CD14-positive monocyte (primary cell): ENCODE results near the gene SLC25A29. TPM values are rescaled to one million over a fixed set of nuclear protein-coding genes. Genes with fewer than 3 reads are reported as not detected.
A peak's percentile ranks its signal among the peaks of the same experiment; 100 is the strongest.

Experiments used
- DNase-seq, 3 donors: peaks; one replicate each; pipeline ENCODE4 v3.0.0-alpha.2; 2011 to 2022
- H2AFZ ChIP-seq: 2 replicates; pipeline ENCODE4 v1.6.0; 2012; ENCODE audit warnings: mild to moderate bottlenecking, low read depth, low read length, inconsistent platforms; ENCODE audit not compliant: insufficient read depth, poor library complexity, severe bottlenecking
- H3K27ac ChIP-seq, 2 donors: 1 replicate in 1 of 2; 2 replicates in 1 of 2; pipeline ENCODE4 v1.5.1; 2012 to 2013; ENCODE audit warnings: low read length in 2 of 2, control low read depth in 1 of 2, inconsistent platforms in 1 of 2, low read depth in 1 of 2, mild to moderate bottlenecking in 1 of 2
- H3K27me3 ChIP-seq, 2 donors: one replicate each; pipeline versions ENCODE4 v1.6.0 to v1.6.1; 2011 to 2013; ENCODE audit warnings: low read length in 2 of 2; ENCODE audit not compliant: control insufficient read depth in 2 of 2, insufficient read depth in 2 of 2
- H3K36me3 ChIP-seq, 2 donors: replicated peaks in 1 of 2; 1 replicate in 1 of 2; 2 replicates in 1 of 2; pipeline versions ENCODE4 v1.5.1 to v1.6.1; 2012 to 2013; ENCODE audit warnings: low read length in 2 of 2, control low read depth in 1 of 2, inconsistent platforms in 1 of 2, mild to moderate bottlenecking in 1 of 2; ENCODE audit not compliant: insufficient read depth in 2 of 2, control insufficient read depth in 1 of 2
- H3K4me1 ChIP-seq, 2 donors: 1 replicate in 1 of 2; 2 replicates in 1 of 2; pipeline versions ENCODE4 v1.5.1 to v1.6.1; 2012 to 2013; ENCODE audit warnings: low read length in 2 of 2, control low read depth in 1 of 2, inconsistent platforms in 1 of 2, mild to moderate bottlenecking in 1 of 2, moderate library complexity in 1 of 2; ENCODE audit not compliant: insufficient read depth in 2 of 2, control insufficient read depth in 1 of 2
- H3K4me2 ChIP-seq: replicated peaks from 2 replicates; pipeline ENCODE3; 2012; ENCODE audit warnings: low read length, moderate library complexity, mild to moderate bottlenecking; ENCODE audit not compliant: poor library complexity, severe bottlenecking; ENCODE audit errors: extremely low read depth
- H3K4me3 ChIP-seq, 3 experiments: fragments of 200-600 bp in 1 of 3; sonication (generic) in 1 of 3; replicated peaks in 1 of 3; 1 replicate in 2 of 3; 2 replicates in 1 of 3; pipeline ENCODE4 v1.5.1; 2011 to 2013; ENCODE audit warnings: low read length in 3 of 3, mild to moderate bottlenecking in 3 of 3, control low read depth in 2 of 3, low read depth in 2 of 3, inconsistent platforms in 1 of 3, moderate library complexity in 1 of 3
- H3K79me2 ChIP-seq: 2 replicates; pipeline ENCODE4 v1.6.0; 2012; ENCODE audit warnings: mild to moderate bottlenecking, control low read depth, inconsistent platforms, low read length, moderate library complexity; ENCODE audit not compliant: insufficient read depth
- H3K9ac ChIP-seq: 2 replicates; pipeline ENCODE4 v1.6.0; 2017; ENCODE audit warnings: low read length, mild to moderate bottlenecking; ENCODE audit not compliant: insufficient read depth, poor library complexity, severe bottlenecking
- H3K9me3 ChIP-seq, 2 donors: replicated peaks in 1 of 2; 1 replicate in 1 of 2; 2 replicates in 1 of 2; pipeline versions ENCODE4 v1.5.1 to v1.6.1; 2012 to 2013; ENCODE audit warnings: low read length in 2 of 2, control low read depth in 1 of 2; ENCODE audit not compliant: control insufficient read depth in 1 of 2, insufficient read depth in 1 of 2
- H4K20me1 ChIP-seq: 2 replicates; pipeline ENCODE4 v1.6.0; 2012; ENCODE audit warnings: mild to moderate bottlenecking, low read length, control low read depth, moderate library complexity; ENCODE audit not compliant: insufficient read depth
- H3K27ac Mint-ChIP-seq, 7 donors: one replicate each; pipeline ENCODE4 v1.8.0; 2020; ENCODE audit warnings: mild to moderate bottlenecking in 7 of 7, mixed read lengths in 7 of 7, moderate library complexity in 6 of 7, inconsistent platforms in 2 of 7
- H3K27me3 Mint-ChIP-seq, 3 donors: one replicate each; pipeline ENCODE4 v1.8.0; 2021 to 2022; ENCODE audit warnings: low read depth in 3 of 3, mild to moderate bottlenecking in 3 of 3, mixed read lengths in 3 of 3, moderate library complexity in 3 of 3, inconsistent platforms in 1 of 3
- H3K36me3 Mint-ChIP-seq, 2 donors: one replicate each; pipeline ENCODE4 v1.8.0; 2020; ENCODE audit warnings: mixed read lengths in 2 of 2, inconsistent platforms in 1 of 2, mild to moderate bottlenecking in 1 of 2
- H3K4me1 Mint-ChIP-seq: one replicate; pipeline ENCODE4 v1.8.0; 2020; ENCODE audit warnings: mild to moderate bottlenecking, mixed read lengths
- H3K4me3 Mint-ChIP-seq, 2 donors: one replicate each; pipeline ENCODE4 v1.8.0; 2020; ENCODE audit warnings: mild to moderate bottlenecking in 2 of 2, mixed read lengths in 2 of 2, moderate library complexity in 1 of 2
- H3K9me3 Mint-ChIP-seq, 7 donors: one replicate each; pipeline ENCODE4 v1.8.0; 2020 to 2022; ENCODE audit warnings: mixed read lengths in 7 of 7, mild to moderate bottlenecking in 6 of 7, moderate library complexity in 6 of 7, inconsistent platforms in 2 of 7
- CTCF ChIP-seq: fragments of 200-600 bp; IDR thresholded peaks from one replicate; pipeline ENCODE4 v1.8.0; 2022; ENCODE audit warnings: antibody characterized with exemption, mild to moderate bottlenecking
- WGBS: methylation state at CpG from one replicate; pipeline ENCODE4 v1.1.5; 2013; ENCODE audit warnings: missing lambda C conversion rate; ENCODE audit not compliant: insufficient coverage; 5-methylcytosine and 5-hydroxymethylcytosine counted together
- intact Hi-C, 2 donors: fragments of 100-400 bp; cut with micrococcal nuclease; formaldehyde crosslinking; loops; one replicate each; pipeline versions ENCODE4 v1.15.0 to v1.15.1; 2023
- polyA plus RNA-seq, 3 donors: library from polyadenylated mRNA; depleted of rRNA in 1 of 3; unstranded in 2 of 3; stranded (reverse) in 1 of 3; fragments of 300-500 nt in 2 of 3; fragments of >200 nt in 1 of 3; fragmentation: Illumina TruSeq in 2 of 3; gene quantifications; 1 replicate in 2 of 3; 2 replicates in 1 of 3; pipeline ENCODE4 v1.2.3, GENCODE V29; 2012 to 2021

The SLC25A29 gene
- polyA plus RNA-seq, 3 donors: 16.9 to 114 (median 33.3) TPM

DNA sequence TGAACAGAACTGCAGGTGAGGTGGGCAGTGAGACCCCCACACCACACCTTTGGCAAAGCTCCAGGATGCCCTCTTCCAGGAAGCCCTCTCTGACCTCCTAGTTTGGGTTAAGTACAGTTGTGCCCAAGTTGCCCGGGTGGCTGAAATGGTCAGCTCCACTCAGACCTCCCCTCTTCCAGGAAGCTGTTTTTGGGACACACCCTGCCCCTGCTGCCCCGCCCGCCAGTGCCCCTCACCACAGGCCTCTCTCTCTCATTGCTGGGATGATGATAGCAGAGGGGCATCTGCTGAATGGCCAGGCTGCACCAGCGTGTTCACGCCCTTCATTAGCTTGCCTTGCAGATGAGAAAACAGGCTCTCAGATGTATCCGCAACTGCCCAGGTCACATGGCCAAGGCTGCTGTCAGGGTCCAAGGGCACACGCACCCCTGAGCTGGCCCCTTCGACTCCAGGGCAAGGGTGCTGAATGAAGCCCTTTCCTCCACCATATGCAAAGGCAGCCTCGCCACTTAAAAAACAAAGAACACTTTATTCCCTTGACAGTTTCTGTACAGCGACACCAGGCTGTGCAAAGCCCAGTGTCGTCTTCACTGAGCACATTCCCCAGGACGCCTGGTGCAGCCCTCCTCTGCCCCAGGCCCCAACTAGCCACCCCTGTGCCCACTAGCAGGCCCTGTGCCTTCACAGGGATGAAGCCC is 15.5 kb downstream of the SLC25A29 start:
- no peak overlapping the region for H3K4me3 Mint-ChIP-seq
- no peaks in the 10 kb centered on the region for H3K79me2 ChIP-seq
- no peak for TF ChIP-seq CTCF

GRCh38 chr14:100289916-100290606 is 16.2 kb downstream of the SLC25A29 start:
- no peak overlapping the region for H3K4me2 ChIP-seq
- peaks cover 12 to 25% of the 10 kb centered on the region in 2 donors for H3K36me3 ChIP-seq
- H3K27ac ChIP-seq: no peak overlapping the region
- Mint-ChIP-seq H3K9me3 (peaks cover 0 to 2% (median 0%) of the 10 kb centered on the region in 7 donors), H3K4me1 (peaks cover 15% of the 10 kb centered on the region), H3K4me3 (no peak overlapping the region), H3K27ac (no peak overlapping the region), H3K27me3 (peaks cover 0 to 2% (median 0%) of the 10 kb centered on the region in 3 donors), H3K36me3 (peaks cover 28 to 37% of the 10 kb centered on the region in 2 donors)
- H3K4me3 ChIP-seq: no peak overlapping the region
- no peak for DNase-seq
- H3K9me3 ChIP-seq: no peaks in the 10 kb centered on the region
- peaks cover 12 to 26% of the 10 kb centered on the region in 2 donors for H3K4me1 ChIP-seq
- H2AFZ ChIP-seq: no peak overlapping the region
- intact Hi-C loops: loop anchor here in 1 of 2 donors (5.0 kb wide), 1 partner anchor 87 kb away; the partner anchor contains the start of gene WDR25
- peaks cover 8% of the 10 kb centered on the region for H4K20me1 ChIP-seq
- no peak for TF ChIP-seq CTCF
- H3K27me3 ChIP-seq: no peaks in the 10 kb centered on the region
- WGBS: 72% methylated on average over 3 of the region's 9 CpGs
- no peak overlapping the region for H3K9ac ChIP-seq
- H3K79me2 ChIP-seq: no peaks in the 10 kb centered on the region

More for the DNA sequence above, 15.5 kb downstream of the SLC25A29 start:
- peaks cover 12 to 25% of the 10 kb centered on the region in 2 donors for H3K36me3 ChIP-seq
- H3K4me2 ChIP-seq: no peak overlapping the region
- no peaks in the 10 kb centered on the region for H3K9me3 ChIP-seq
- H4K20me1 ChIP-seq: peaks cover 8% of the 10 kb centered on the region
- H3K9ac ChIP-seq: no peak overlapping the region
- WGBS: 92% methylated on average over 9 of the region's 12 CpGs
- intact Hi-C loops: no loop called here
- Mint-ChIP-seq H3K36me3 (peaks cover 28 to 37% of the 10 kb centered on the region in 2 donors), H3K4me1 (peaks cover 20% of the 10 kb centered on the region), H3K9me3 (peaks cover 0 to 2% (median 0%) of the 10 kb centered on the region in 7 donors), H3K27ac (peak overlapping the region in 3 of 7 donors; percentile 14 to 58 (median 55)), H3K27me3 (peaks cover 0 to 2% (median 0%) of the 10 kb centered on the region in 3 donors)
- peaks cover 17 to 26% of the 10 kb centered on the region in 2 donors for H3K4me1 ChIP-seq
- no peak overlapping the region for H2AFZ ChIP-seq
- DNase-seq: no peak
- H3K27me3 ChIP-seq: no peaks in the 10 kb centered on the region
- H3K4me3 ChIP-seq: no peak overlapping the region
- no peak overlapping the region for H3K27ac ChIP-seq
